ENCODE measurements around the gene HACE1. TPM values are rescaled to one million over a fixed set of nuclear protein-coding genes. Genes with fewer than 3 reads are reported as not detected.

The HACE1 gene, protein sequence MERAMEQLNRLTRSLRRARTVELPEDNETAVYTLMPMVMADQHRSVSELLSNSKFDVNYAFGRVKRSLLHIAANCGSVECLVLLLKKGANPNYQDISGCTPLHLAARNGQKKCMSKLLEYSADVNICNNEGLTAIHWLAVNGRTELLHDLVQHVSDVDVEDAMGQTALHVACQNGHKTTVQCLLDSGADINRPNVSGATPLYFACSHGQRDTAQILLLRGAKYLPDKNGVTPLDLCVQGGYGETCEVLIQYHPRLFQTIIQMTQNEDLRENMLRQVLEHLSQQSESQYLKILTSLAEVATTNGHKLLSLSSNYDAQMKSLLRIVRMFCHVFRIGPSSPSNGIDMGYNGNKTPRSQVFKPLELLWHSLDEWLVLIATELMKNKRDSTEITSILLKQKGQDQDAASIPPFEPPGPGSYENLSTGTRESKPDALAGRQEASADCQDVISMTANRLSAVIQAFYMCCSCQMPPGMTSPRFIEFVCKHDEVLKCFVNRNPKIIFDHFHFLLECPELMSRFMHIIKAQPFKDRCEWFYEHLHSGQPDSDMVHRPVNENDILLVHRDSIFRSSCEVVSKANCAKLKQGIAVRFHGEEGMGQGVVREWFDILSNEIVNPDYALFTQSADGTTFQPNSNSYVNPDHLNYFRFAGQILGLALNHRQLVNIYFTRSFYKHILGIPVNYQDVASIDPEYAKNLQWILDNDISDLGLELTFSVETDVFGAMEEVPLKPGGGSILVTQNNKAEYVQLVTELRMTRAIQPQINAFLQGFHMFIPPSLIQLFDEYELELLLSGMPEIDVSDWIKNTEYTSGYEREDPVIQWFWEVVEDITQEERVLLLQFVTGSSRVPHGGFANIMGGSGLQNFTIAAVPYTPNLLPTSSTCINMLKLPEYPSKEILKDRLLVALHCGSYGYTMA
- total RNA-seq: 19.0 and 20.8 TPM in 2 replicates

GRCh38 chr6:104859225-104860146 lies at the start of gene HACE1:
TSS of gene HACE1 (minus strand) at chr6:104859919. CDS start at chr6:104859642, 277 bp downstream.

Small RNAs within 50 kb of the gene (small RNA-seq; reads per million reads assigned to genes)
- not detected for gene RNU6-897P

Other genes with a start within 250 kb of the HACE1 start
- gene LIN28B, start 97.2 kb upstream of the HACE1 start, total RNA-seq: not detected in 2 replicates